NCI-H1436 treated with DMSO at 0.1 percent for 48 hours (cell line): Measurements from ENCODE around the gene AMZ1.
"Not testable (repeated sequence)": the region's sequence is repeated elsewhere in the genome, so short reads cannot be mapped to it uniquely, and the experiment has no call there.

Experiments used
- DNase-seq: peaks from one replicate; lab custom pipeline; 2025; lab: John Stamatoyannopoulos, UW

The AMZ1 gene

DNA sequence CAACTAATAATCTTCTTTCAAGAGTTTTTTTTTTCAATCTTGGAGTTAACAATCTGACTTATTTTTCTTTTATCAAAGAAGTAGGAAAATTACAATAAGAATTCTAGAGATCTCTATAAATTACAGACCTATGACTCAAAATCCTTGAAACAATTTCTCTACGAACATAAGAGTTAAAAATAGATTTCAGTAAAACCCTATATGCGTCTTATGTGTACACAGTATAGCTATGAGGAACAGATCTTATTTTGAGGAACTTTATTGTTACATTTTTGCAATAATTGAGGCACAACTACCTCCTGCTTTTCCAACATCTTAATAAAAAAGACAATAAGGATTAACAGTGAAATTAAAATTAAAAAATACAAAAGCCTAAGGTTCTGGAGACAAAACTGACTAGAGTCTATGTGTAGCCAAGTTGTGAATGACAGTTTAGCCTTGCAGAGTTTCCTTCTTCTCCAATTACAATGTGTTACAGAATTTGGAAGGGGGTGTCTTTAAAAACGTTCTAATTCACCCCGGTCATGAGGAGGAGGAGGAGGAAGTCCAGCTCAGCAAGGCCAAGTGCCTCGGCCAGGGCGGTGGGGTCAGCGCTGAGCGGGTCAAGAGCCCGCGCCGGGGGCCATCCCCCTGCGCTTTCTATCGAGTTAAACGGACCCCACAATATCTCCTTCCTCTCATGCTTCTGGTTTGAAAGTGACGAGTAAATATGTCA lies 40.5 kb downstream of the AMZ1 start:
- no peak for DNase-seq

DNA sequence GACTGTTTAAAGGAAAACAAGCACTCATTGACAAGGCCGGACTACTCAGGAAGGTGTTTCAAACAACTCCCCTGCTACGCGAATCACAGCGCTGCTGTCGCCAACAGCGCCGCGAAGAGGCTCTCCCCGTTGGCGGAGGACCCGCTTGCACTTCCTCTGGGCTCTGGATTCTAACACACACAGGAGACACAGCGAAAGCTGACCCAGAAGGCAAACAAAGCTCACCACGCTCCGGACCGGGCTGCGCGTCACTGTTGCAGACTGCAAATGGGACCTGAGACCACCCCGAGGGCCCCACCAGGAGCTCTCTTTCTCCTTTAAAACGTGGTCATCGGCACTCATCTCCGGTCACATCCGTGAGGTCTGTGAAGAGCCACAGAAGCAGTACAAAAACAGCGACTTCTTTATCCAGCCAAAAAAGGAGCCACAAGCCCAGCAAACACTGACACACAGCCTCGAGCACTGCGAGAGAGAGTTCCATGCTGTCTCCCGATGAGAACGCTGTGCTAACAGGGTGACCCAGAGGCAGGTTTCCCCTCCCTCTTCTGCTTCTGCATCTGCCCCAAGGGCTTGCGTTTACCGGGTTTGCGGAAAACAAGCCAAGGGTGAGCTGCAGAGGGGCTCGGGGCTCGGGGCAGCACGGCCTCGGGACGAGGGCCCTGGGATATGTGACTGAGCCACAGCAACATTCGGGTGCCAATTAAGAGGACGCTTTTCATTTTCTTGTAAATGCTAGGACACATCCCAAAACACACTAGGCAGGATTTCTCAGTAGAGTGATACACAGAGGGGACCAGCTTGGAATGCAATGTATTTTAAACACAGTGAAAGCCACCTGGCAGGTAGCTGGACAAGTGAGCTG lies 41.3 kb downstream of the AMZ1 start:
- no peak for DNase-seq

DNA sequence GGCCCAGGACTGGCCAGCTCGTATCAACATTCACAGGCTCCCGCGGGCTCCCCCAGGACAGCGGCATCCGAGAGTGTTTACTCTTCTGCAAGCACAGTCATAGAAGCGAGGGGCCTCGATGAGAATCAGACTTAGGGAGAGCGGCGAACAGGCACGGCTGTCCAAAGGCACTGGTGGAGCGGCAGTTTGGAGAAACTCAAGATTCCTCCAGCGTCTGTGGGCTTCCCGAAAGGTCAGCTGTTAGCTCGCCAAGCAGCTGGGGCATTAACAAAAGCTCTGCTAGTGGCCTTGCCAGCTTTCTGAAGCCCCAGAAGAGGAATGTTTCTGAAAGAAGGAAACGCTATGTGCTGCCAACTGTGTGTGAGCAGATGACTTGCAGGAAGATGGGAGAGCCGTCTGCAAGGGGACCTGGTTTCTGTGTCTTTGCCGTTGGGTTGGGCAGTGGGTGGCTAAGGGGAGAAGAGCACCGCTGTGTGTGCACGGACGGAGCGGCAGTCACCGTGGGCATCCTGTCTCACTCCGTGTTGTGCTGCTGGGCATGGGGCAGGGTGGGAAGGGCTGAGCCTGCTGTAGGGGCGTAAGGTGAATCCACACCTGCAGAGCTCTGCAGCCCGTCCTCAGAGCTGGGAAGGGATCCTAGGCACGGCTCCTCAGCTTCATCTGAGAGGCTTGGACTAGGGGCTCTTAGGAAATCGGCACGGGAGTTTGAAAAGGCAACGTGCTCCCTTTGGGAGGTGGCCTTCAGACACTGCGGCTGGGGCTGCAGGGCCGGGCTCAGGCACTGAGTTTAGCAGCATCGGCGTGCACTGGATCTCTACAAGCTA lies 42.1 kb downstream of the AMZ1 start:
- DNase-seq = no peak

DNA sequence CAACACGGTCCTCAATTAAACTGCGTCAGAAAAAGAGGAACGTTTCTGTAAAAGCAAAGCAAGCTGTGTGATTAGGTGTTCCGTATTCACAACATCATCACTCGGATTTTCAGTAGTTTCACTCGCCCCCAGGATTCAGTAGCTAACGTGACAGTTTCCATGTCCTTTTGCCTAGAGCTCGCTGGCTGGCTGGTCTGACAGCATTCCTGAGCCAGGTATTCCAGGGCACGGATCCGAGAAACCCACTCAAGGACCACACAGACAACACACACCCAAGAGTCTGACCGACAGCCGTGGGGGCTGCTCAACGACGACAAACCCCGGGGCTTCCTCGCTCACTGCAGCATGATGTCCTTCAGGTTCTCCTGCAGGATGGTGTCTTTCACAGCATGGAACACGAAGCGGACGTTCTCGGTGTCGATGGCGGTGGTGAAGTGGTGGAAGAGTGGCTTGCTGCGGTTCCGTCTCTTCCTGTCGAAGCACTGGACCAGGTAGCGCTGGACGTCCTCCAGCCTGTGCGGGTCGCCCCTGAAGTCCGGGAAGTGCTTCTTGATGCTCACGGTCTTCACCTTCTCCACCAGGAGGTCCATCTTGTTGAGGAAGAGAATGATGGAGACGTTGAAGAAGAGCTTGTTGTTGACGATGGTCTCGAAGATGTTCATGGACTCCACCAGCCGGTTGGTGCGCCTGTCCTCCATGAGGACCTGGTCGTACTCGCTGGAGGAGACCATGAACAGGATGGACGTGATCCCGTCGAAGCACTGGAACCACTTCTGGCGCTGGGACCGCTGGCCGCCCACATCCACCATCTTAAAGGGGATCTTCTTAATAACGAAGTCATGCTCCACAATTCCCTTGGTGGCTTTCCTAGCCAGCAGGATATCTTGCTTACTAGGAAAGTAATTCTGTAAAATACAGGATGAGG lies 43.1 kb downstream of the AMZ1 start:
- DNase-seq = no peak

DNA sequence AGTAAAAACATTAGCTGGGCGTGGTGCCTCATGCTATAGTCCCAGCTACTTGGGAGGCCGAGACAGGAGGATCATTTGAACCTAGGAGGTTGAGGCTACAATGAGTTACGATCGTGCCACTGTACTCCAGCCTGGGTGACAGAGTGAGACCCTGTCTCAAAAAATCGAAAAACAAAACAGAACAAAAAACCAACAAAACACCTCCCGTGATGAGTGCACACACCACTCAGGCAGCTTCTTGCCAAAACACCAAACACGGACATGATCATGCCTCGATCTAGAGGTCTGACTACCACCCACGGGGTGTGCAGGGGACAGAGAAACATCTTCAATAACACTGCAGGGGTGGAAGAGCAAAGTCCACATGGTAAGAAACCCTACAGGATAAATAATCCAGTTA lies 44.4 kb downstream of the AMZ1 start:
- no peak for DNase-seq

DNA sequence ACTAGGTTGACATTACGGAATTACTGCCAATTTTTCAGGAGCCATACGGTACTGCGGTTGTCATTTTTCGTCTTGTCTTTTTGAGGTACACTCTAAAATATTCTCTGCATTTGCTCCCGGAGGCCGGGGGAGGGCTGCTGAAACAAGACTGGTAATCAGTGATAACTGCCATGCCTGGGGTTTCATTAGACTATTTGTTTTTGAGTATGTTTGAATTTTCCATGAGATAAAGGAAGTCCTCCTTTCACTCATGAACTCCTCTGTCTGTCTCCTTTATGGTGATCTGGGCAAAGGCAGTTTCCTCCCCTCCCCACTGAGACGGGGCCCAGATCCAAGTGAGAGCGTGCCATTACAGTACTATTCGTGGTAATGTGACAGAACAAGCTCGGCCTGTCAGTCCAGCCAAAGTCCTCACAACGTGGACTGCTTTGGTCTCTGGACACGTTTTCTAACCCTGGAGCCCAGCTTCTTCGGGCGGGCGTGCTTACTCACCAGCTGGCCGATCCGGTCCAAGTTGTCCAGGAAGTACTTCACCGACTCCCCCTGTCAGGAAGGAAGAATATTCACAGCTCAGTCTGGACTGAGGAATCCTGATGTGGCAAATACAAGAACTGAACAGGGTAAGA lies 45.1 kb downstream of the AMZ1 start:
- DNase-seq = no peak

DNA sequence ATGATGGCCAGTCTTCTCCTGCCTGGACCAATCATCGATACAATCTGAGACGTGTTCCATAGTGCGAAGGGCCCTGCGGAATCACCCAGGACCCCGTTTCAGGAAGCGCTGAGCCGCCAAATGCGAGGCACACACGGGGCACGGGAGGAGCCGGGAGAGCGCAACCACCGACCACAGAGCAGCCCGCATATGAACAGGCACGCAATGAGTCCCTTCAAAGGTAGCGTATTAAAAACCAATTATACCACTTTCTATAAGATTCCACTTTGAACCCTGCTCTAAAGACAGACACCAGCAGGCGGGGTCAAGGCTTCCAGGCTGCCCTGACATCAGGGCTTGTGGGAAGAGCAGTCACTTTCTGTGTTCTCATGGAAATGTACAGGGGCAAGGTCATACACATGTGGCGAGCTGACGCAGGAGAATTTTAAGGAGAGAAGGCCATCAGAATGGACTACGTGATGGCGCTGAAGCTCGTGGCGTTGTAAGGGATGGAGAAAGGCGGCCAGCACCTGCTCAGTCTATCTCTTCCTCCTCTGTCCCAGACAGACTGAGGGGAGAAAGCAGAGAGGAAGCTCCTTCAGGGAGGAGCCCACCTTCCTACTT lies 46.2 kb downstream of the AMZ1 start:
- DNase-seq = no peak

DNA sequence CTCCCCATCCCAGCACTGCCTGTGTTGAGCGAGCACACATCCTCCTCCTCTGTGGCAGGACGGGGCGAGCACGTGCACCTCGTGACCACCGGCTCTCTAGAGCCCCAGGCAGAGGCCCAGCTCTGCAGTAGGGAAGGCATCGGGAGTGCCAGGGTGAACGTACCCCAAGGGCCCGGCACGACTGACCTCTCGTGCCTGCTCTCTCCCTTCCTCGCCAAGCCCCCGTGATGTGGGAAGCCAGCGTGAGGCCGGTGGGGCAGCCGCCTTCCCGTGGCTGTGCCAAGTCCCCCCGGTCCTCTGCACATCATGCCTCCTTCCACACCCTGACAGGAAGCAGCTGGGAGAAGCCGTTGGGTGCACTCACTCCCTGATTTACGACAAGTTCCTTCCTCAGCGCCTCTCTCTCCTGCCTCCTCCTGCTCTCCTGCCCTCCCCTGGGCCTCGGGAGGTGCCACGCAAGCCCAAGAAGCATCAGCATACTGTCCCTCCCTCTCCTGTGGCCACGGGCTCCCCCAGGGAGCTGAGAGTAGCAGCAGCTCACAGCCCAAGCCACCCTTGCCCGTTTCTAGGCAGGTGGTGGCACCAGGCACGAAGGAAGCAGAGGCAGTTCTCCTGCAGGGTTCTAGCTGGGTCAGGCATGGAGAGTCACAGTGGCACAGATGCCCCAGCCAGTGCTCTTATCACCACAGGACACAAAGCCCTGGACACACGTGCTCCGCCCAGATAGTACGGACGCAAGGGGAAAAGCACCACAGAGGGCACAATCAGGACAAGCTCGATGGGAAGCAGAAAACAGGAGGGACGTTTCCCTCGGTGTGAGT lies 47.0 kb downstream of the AMZ1 start:
- peak; percentile 8 for DNase-seq

DNA sequence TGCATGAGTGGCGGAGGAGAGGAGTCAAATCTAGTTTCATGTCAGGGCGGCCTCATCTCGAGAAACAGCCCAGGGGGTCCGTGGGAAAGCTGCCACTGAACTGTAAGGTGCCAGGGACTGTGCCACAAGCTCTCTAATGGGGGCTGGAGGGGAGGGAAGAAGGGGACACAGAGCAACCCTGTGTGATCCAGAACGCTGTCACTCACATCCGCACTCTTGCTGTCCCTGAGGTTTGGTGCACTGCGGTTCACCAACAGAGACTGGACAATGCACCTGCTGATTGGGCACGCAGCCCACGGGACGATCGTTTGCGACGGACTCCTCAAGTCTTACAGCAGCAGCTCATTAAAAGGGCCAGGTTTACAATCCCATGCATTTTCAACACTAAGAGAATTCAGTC lies 47.7 kb downstream of the AMZ1 start:
- DNase-seq = no peak

DNA sequence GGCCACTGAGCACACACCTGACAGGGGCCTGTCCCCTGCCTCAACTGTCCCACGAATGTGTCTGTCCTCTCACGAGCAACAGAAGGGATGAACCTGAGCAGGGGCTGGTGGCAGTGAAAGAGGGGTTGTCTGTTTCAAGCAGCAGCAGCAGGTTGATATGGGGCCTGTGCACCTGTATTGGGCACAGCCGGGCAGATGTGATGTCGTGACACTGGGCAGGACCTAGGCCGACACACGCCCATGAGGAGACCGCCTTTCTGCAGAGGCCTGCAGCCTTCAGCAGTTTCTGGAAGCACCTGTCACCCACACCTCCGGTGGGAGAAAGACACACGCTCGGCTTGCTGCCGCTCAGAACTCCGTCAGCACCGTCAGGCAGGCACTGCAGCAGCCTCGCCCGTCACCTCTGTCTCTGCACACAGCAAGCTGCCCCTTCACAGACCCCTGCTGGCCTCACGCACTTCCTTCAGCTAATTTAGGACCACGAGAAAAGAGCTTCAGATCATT lies 48.5 kb downstream of the AMZ1 start:
- DNase-seq = no peak

DNA sequence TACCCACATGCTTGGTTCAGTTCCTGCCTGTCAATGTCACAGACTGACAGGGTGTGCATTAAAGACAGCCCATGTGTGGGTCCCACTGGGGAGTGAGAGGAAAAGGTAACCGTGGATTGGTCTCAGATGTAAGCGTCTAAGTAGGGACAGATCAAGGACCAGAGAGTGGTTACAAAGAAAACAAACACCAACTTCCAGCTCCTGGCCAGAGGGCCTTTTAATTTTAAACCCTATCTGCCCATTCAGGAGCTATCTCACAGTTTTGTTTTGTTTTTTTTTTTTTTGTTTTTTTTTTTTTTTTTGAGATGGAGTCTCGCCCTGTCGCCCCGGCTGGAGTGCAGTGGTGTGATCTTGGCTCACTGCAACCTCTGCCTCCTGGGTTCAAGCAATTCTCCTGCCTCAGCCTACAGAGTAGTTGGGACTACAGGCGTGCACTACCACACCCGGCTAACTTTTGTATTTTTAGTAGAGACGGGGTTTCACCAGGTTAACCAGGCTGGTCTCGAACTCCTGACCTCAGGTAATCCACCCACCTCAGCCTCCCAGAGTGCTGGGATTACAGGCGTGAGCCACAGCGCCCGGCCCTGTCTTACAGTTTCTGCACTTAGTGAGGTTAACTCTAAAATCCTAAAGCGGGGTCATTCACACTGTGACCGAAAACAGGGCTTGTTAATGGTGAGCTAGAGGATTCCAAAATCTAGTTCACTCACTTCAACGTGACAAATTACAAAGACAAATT lies 49.2 kb downstream of the AMZ1 start:
- DNase-seq = not testable (repeated sequence)

DNA sequence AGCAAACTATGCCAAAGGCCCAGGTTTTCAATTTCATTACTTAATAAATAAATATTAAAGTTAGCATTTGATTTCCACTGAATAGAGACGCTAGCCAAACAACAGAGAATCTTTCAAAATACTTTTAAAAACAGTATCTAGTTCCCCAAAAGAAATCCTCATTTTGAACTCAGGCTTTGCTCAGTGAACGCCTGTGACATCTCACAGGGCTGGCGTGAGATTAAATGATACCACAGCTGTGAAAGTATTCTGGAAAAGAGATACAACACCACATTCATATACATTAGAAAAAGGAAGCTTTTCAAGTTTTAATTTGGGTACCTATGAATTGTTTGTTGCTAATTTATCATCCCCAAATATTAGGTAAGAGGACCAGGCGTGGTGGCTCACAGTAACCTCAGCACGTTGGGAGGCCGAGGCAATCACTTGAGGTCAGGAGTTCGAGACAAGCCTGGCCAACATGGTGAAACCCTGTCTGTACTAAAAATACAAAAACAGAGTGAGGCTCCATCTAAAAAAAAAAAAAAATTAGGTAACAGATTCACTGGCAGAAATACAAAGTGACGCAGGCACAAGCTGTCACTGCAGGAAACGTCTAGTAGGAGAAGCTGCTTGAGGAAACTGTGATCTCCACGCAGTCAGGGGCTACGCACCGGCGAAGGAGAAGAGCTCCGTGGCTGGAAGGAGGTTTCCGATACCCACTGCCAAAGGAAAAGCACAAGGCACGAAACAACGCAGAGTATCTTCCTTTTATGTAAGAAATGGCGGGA lies 50.0 kb downstream of the AMZ1 start:
- DNase-seq = no peak

DNA sequence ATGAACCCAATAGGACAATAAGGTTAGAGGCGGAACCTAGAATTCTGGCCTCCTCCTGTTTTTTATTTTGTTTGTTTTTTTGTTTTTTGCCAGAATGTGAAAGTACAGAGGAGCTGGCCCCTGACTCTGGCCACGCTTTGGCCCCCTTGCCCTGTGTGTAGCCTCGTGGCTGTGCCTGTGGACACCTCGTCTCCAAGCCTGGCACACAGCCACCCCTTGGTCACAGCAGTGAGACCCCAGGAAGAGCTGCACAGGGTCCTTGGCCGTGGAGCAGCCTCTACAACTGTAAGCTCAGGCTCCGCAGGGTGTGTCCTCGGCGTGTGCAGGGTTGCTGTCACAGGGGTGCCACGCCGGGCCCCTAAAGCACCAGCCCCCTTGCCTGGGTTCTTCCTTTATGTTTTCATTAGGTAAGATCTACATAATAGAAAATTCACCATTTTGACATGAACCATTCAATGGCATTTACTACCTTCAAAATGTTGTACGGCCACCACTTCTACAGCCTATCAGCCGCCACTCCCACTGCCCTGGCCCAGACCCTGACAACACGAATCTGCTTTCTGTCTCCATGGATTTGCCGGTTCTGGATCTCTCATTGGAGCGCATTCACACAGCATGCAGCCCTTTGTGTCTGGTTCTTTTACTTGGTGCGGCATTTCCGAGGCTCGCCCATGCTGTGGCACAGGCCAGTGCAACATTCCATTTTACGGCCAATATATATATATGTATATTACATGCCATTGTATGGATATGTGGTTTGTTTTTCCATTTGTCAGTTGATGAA lies 51.0 kb downstream of the AMZ1 start:
- DNase-seq = no peak

DNA sequence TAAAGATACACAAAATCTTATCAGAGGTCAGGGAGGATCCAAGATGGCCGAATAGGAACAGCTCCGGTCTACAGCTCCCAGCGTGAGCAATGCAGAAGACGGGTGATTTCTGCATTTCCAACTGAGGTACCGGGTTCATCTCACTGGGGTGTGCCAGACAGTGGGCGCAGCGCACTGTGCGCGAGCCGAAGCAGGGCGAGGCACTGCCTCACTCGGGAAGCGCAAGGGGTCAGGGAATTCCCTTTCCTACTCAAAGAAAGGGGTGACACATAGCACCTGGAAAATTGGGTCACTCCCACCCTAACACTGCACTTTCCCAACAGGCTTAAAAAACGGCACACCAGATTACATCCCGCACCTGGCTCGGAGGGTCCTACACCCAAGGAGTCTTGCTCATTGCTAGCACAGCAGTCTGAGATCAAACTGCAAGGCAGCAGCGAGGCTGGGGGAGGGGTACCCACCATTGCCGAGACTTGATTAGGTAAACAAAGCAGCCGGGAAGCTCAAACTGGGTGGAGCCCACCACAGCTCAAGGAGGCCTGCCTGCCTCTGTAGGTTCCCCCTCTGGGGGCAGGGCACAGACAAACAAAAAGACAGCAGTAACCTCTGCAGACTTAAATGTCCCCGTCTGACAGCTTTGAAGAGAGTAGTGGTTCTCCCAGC lies 55.7 kb downstream of the AMZ1 start:
- DNase-seq = not testable (repeated sequence)

DNA sequence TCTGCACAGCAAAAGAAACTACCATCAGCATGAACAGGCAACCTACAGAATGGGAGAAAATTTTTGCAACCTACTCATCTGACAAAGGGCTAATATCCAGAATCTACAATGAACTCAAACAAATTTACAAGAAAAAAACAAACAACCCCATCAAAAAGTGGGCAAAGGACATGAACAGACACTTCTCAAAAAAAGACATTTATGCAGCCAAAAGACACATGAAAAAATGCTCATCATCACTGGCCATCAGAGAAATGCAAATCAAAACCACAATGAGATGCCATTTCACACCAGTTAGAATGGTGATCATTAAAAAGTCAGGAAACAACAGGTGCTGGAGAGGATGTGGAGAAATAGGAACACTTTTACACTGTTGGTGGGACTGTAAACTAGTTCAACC lies 60.7 kb downstream of the AMZ1 start:
- not testable (repeated sequence) for DNase-seq

DNA sequence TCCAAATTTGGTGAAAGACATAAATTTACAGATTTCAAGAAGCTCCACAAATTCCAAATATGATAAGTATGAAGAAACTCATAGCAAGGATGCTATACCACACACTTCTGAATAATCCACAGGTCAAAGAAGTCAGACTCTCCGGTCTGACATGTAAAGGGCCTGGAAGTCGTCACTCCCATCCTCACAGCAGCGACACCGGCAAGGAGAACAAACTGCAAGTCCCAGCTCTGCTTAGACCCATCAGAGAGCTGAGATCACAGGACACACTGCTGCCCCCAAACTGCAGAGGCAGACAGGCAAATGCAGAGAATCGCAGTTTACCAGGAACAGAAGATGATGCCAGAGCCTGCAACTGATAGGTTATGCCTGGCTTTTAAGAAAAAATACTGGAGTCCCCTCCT lies 62.0 kb downstream of the AMZ1 start:
- DNase-seq = no peak

DNA sequence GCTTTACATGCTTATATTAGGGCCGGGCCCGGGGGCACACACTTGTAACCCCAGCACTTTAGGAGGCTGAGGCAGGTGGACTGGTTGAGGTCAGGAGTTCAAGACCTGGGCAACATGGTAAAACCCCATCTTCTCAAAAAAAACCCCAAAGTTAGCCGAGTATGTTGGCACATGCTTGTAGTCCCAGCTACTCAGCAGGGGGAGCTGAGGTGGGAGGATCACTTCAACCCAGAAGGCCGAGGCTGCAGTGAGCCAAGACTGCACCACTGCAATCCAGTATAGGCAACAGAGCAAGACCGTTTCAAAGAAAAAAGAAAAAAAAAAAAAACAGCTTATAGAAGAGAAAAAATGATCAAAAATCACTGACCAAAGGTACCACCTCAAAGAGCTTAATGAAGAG lies 63.1 kb downstream of the AMZ1 start:
- no peak for DNase-seq
